DMS53 treated with DMSO at 0.1 percent for 48 hours (cell line): Measurements from ENCODE around the gene KRT82.

ENCODE experiments used
- DNase-seq: peaks from one replicate; lab custom pipeline; 2025; ENCODE audit not compliant: unreplicated experiment; lab: John Stamatoyannopoulos, UW

Gene KRT82

GRCh38 chr12:52436000-52436827 is 30.1 kb upstream of the KRT82 start:
- DNase-seq = no peak

GRCh38 chr12:52435659-52435999 is 29.5 kb upstream of the KRT82 start:
- DNase-seq = no peak

- no peak for DNase-seq
Measured at GRCh38 chr12:52434760-52435530, 28.8 kb upstream of the KRT82 start.

GRCh38 chr12:52434081-52434733 is 28.1 kb upstream of the KRT82 start, which contains the start of gene KRT75:
Gene KRT75 (minus strand): TSS chr12:52434371. CDS start chr12:52434304, 67 bp downstream.
- no peak for DNase-seq

GRCh38 chr12:52433501-52434080 is 27.5 kb upstream of the KRT82 start:
- no peak for DNase-seq

GRCh38 chr12:52432559-52433207 is 26.5 kb upstream of the KRT82 start:
- no peak for DNase-seq

GRCh38 chr12:52428121-52428520 is 22.0 kb upstream of the KRT82 start:
- DNase-seq = no peak

GRCh38 chr12:52427083-52427482 is 20.9 kb upstream of the KRT82 start:
- no peak for DNase-seq

GRCh38 chr12:52426034-52426433 is 19.9 kb upstream of the KRT82 start:
- no peak for DNase-seq

GRCh38 chr12:52425466-52425865 is 19.3 kb upstream of the KRT82 start:
- DNase-seq = no peak

- no peak for DNase-seq
Measured at GRCh38 chr12:52423661-52424500, 17.7 kb upstream of the KRT82 start.

GRCh38 chr12:52423035-52423434 is 16.9 kb upstream of the KRT82 start:
- no peak for DNase-seq

- DNase-seq = no peak
Measured at GRCh38 chr12:52419656-52420055, 13.5 kb upstream of the KRT82 start.

GRCh38 chr12:52418576-52419110 is 12.5 kb upstream of the KRT82 start:
- no peak for DNase-seq

- no peak for DNase-seq
Measured at GRCh38 chr12:52417740-52418139, 11.6 kb upstream of the KRT82 start.

GRCh38 chr12:52416795-52417194 is 10.7 kb upstream of the KRT82 start:
- DNase-seq = no peak

- no peak for DNase-seq
Measured at GRCh38 chr12:52415870-52416750, 10.0 kb upstream of the KRT82 start.

GRCh38 chr12:52414936-52415335 is 8.8 kb upstream of the KRT82 start:
- no peak for DNase-seq
